H1 (cell line): ENCODE measurements around the gene BCKDHB. TPM values are rescaled to one million over a fixed set of nuclear protein-coding genes. Genes with fewer than 3 reads are reported as not detected.

ENCODE experiments used
- CTCF ChIA-PET: fragments of 300-600 bp; sonication (Branson Sonifier 250); formaldehyde crosslinking; loops from one replicate; lab custom pipeline; 2021; ENCODE audit not compliant: partially characterized antibody; lab: Charles Lee
- POLR2A ChIA-PET: fragments of 300-600 bp; sonication (Branson Sonifier 250); formaldehyde crosslinking; loops from one replicate; lab custom pipeline; 2021; ENCODE audit warnings: inconsistent platforms; ENCODE audit not compliant: partially characterized antibody; lab: Charles Lee
- DNase-seq, 2 experiments: peaks; one replicate each; pipeline versions ENCODE4 v3.0.0 to v3.0.0-alpha.2; 2010 to 2022; ENCODE audit warnings: low spot score in 2 of 2, low read depth in 1 of 2, mixed read lengths in 1 of 2
- FAIRE-seq: peaks from 2 replicates; lab custom pipeline; 2011; peaks lifted over from hg19 to GRCh38; lab: Jason Lieb, UNC
- H2AFZ ChIP-seq: 2 replicates; pipeline ENCODE4 v1.8.1; 2012; ENCODE audit warnings: low read length, inconsistent platforms
- H2AK5ac ChIP-seq: 2 replicates; pipeline ENCODE4 v1.6.1; 2013; ENCODE audit warnings: low read depth, low read length
- H2BK120ac ChIP-seq: replicated peaks from 2 replicates; pipeline ENCODE3; 2013; ENCODE audit warnings: low read depth, low read length, inconsistent platforms
- H2BK12ac ChIP-seq: 2 replicates; pipeline ENCODE4 v1.6.1; 2013; ENCODE audit warnings: low read depth, low read length
- H2BK15ac ChIP-seq: 2 replicates; pipeline ENCODE4 v1.6.1; 2013; ENCODE audit warnings: low read length
- H2BK20ac ChIP-seq: 2 replicates; pipeline ENCODE4 v1.6.1; 2013; ENCODE audit warnings: low read length
- H2BK5ac ChIP-seq: 2 replicates; pipeline ENCODE4 v1.6.1; 2013; ENCODE audit warnings: low read depth, low read length
- H3K14ac ChIP-seq: 2 replicates; pipeline ENCODE4 v1.6.1; 2013; ENCODE audit warnings: inconsistent platforms; ENCODE audit not compliant: insufficient read length
- H3K18ac ChIP-seq: 2 replicates; pipeline ENCODE4 v1.6.1; 2013; ENCODE audit warnings: low read length; ENCODE audit errors: extremely low read depth
- H3K23ac ChIP-seq: 2 replicates; pipeline ENCODE4 v1.6.1; 2013; ENCODE audit warnings: inconsistent platforms; ENCODE audit not compliant: insufficient read length
- H3K23me2 ChIP-seq: 2 replicates; pipeline ENCODE4 v1.6.1; 2013; ENCODE audit warnings: low read depth, low read length
- H3K27ac ChIP-seq: 2 replicates; pipeline ENCODE4 v1.6.1; 2011; ENCODE audit warnings: low read depth, low read length, inconsistent platforms
- H3K27me3 ChIP-seq, 4 experiments: replicated peaks in 1 of 4; 1 replicate in 1 of 4; 2 replicates in 3 of 4; pipeline versions ENCODE4 v1.6.1 to v1.8.1; 2011 to 2013; ENCODE audit warnings: low read length in 3 of 4, mild to moderate bottlenecking in 3 of 4, inconsistent platforms in 2 of 4, mixed read lengths in 2 of 4, moderate library complexity in 1 of 4; ENCODE audit not compliant: control insufficient read depth in 3 of 4, insufficient read depth in 3 of 4; ENCODE audit errors: extremely low read depth in 1 of 4
- H3K36me3 ChIP-seq, 4 experiments: 2 replicates each; pipeline versions ENCODE4 v1.6.1 to v1.8.1; 2011 to 2013; ENCODE audit warnings: mild to moderate bottlenecking in 4 of 4, low read length in 3 of 4, moderate library complexity in 2 of 4, control low read depth in 1 of 4, inconsistent platforms in 1 of 4; ENCODE audit not compliant: insufficient read depth in 4 of 4, control insufficient read depth in 2 of 4
- H3K4ac ChIP-seq: replicated peaks from 2 replicates; pipeline ENCODE3; 2013; ENCODE audit warnings: low read length, low read depth, mixed read lengths, inconsistent platforms; ENCODE audit not compliant: insufficient read length
- H3K4me1 ChIP-seq, 4 experiments: replicated peaks in 1 of 4; 1 replicate in 1 of 4; 2 replicates in 3 of 4; pipeline versions ENCODE4 v1.6.1 to v1.8.1; 2011 to 2013; ENCODE audit warnings: low read length in 3 of 4, inconsistent platforms in 2 of 4, mixed read lengths in 1 of 4; ENCODE audit not compliant: insufficient read depth in 4 of 4, control insufficient read depth in 3 of 4
- H3K4me2 ChIP-seq, 2 experiments: 2 replicates each; pipeline versions ENCODE4 v1.6.1 to v1.8.1; 2011 to 2013; ENCODE audit warnings: low read depth in 2 of 2, low read length in 2 of 2, control low read depth in 1 of 2, inconsistent platforms in 1 of 2, mild to moderate bottlenecking in 1 of 2; ENCODE audit not compliant: insufficient read depth in 1 of 2
- H3K4me3 ChIP-seq, 4 experiments: fragments of 200-600, 300-600 bp in 1 of 4; sonication (generic), shearing (Covaris generic), sonication (Bioruptor Twin) in 1 of 4; 2 replicates each; pipeline versions ENCODE4 v1.5.1 to v1.8.1; 2011 to 2016; ENCODE audit warnings: low read length in 4 of 4, low read depth in 3 of 4, control low read depth in 2 of 4, inconsistent platforms in 2 of 4, mild to moderate bottlenecking in 2 of 4, mixed read lengths in 1 of 4, moderate library complexity in 1 of 4; ENCODE audit not compliant: insufficient read depth in 2 of 4; ENCODE audit errors: extremely low read depth in 1 of 4
- H3K56ac ChIP-seq: replicated peaks from 2 replicates; pipeline ENCODE3; 2013; ENCODE audit warnings: low read depth, mild to moderate bottlenecking, mixed read lengths, low read length, inconsistent platforms; ENCODE audit not compliant: insufficient read length
- H3K79me1 ChIP-seq: 2 replicates; pipeline ENCODE4 v1.6.1; 2013; ENCODE audit warnings: low read depth, low read length, control low read depth
- H3K79me2 ChIP-seq, 2 experiments: 2 replicates each; pipeline versions ENCODE4 v1.6.1 to v1.8.1; 2012 to 2013; ENCODE audit warnings: low read length in 2 of 2, mild to moderate bottlenecking in 2 of 2, inconsistent platforms in 1 of 2; ENCODE audit not compliant: insufficient read depth in 2 of 2, control insufficient read depth in 1 of 2
- H3K9ac ChIP-seq, 4 experiments: replicated peaks in 1 of 4; 1 replicate in 1 of 4; 2 replicates in 3 of 4; pipeline versions ENCODE4 v1.6.1 to v1.8.1; 2011 to 2013; ENCODE audit warnings: low read depth in 3 of 4, low read length in 3 of 4, control low read depth in 2 of 4, mild to moderate bottlenecking in 2 of 4, moderate library complexity in 2 of 4, inconsistent platforms in 1 of 4; ENCODE audit errors: extremely low read depth in 1 of 4
- H3K9me3 ChIP-seq, 2 experiments: 2 replicates each; pipeline versions ENCODE4 v1.6.1 to v1.8.1; 2012 to 2013; ENCODE audit warnings: mild to moderate bottlenecking in 2 of 2, moderate library complexity in 2 of 2, control low read depth in 1 of 2, inconsistent platforms in 1 of 2, low read depth in 1 of 2, low read length in 1 of 2, mixed read lengths in 1 of 2; ENCODE audit not compliant: insufficient read depth in 2 of 2
- H4K20me1 ChIP-seq, 2 experiments: replicated peaks in 1 of 2; 2 replicates each; pipeline versions ENCODE3 to v1.8.1; 2011 to 2013; ENCODE audit warnings: inconsistent platforms in 2 of 2, low read length in 2 of 2, mild to moderate bottlenecking in 1 of 2; ENCODE audit not compliant: insufficient read depth in 2 of 2, control insufficient read depth in 1 of 2
- H4K5ac ChIP-seq: 2 replicates; pipeline ENCODE4 v1.6.1; 2013; ENCODE audit warnings: low read length, low read depth, mixed read lengths, inconsistent platforms; ENCODE audit not compliant: insufficient read length
- H4K8ac ChIP-seq: 2 replicates; pipeline ENCODE4 v1.8.0; 2013; ENCODE audit warnings: mild to moderate bottlenecking, moderate library complexity, low read length, inconsistent platforms; ENCODE audit not compliant: insufficient read depth; ENCODE audit errors: extremely low read depth
- H4K91ac ChIP-seq: replicated peaks from 2 replicates; pipeline ENCODE3; 2013; ENCODE audit warnings: low read length, mixed read lengths, inconsistent platforms; ENCODE audit not compliant: insufficient read length
- TBP ChIP-seq: IDR thresholded peaks from 2 replicates; pipeline ENCODE4 v1.6.1; 2011; ENCODE audit warnings: low read depth, low read length, improper control_type of control experiment
- WGBS, 2 experiments: shearing (Covaris generic) in 1 of 2; methylation state at CpG; one replicate each; pipeline versions ENCODE4 v1.1.6 to v1.1.7; 2013 to 2015; ENCODE audit warnings: low lambda C conversion rate in 2 of 2, mixed read lengths in 2 of 2, inconsistent platforms in 1 of 2, low coverage in 1 of 2, missing lambda C conversion rate in 1 of 2; ENCODE audit not compliant: insufficient replicate concordance in 2 of 2, insufficient coverage in 1 of 2, insufficient read length in 1 of 2; ENCODE audit errors: extremely low coverage in 1 of 2, missing lambda C conversion rate in 1 of 2; 5-methylcytosine and 5-hydroxymethylcytosine counted together
- polyA plus RNA-seq, 7 experiments: library from polyadenylated mRNA; depleted of rRNA in 3 of 7; stranded (reverse) in 5 of 7; unstranded in 2 of 7; fragments of >200 nt in 5 of 7; fragments of 200-250 nt in 2 of 7; gene quantifications; 1 replicate in 5 of 7; 2 replicates in 1 of 7; 4 replicates in 1 of 7; pipeline versions ENCODE4 v1.2.1 to v1.2.3, GENCODE V29; 2011 to 2013; ENCODE audit warnings: missing spikeins in 2 of 7, mixed read lengths in 2 of 7
- total RNA-seq: library from RNA; stranded (reverse); fragmentation: NEBNext Ultra II Directional; extraction: Animal tissue kit (Norgen Biotek cat#: 25700); gene quantifications from 2 replicates; pipeline ENCODE4 v1.2.1, GENCODE V29; 2021

Gene BCKDHB
- total and polyA plus RNA-seq, 2 of the 8 experiments (the other 6 are each of a cell fraction or from before 2014, with no cell fraction given): 22.1 to 30.8 TPM

DNA sequence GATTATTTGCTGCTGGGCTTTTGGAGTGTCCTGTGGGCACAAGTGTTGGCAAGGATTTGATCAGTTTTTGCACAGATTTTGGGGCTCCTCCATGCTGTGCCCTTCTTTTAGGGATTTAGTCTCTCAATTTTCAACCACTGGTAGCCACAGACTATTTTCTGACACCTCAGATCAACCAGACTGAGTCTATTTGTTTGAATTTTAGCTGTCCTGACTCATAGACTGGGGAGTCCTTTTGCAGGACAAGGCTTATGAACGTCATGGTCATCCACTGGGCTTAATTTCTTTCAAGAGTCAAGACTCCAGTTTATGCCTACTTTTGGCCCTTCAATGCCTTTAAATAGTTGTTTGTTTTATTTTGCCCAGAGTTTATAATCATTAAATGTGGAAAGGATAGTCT is 59.3 kb downstream of the BCKDHB start:
- H3K23ac ChIP-seq: no peak overlapping the region
- no peak overlapping the region for H2BK20ac ChIP-seq
- H3K27ac ChIP-seq: no peak overlapping the region
- H4K8ac ChIP-seq: no peak overlapping the region
- no peak overlapping the region for H2AFZ ChIP-seq
- H3K4me2 ChIP-seq: no peak overlapping the region
- no peaks in the 10 kb centered on the region; the same call in 1 of the 2 replicates for H3K79me1 ChIP-seq
- no peak overlapping the region for H3K4ac ChIP-seq
- POLR2A ChIA-PET: no interaction called here
- H3K27me3 ChIP-seq: no peaks in the 10 kb centered on the region
- no peaks in the 10 kb centered on the region for H4K20me1 ChIP-seq
- no peaks in the 10 kb centered on the region for H3K79me2 ChIP-seq
- no peak overlapping the region for H2BK15ac ChIP-seq
- H3K9me3 ChIP-seq: no peaks in the 10 kb centered on the region
- no peak for FAIRE-seq
- H3K36me3 ChIP-seq: peaks cover 0 to 10% (median 2%) of the 10 kb centered on the region in 4 experiments; a peak in 2 of 8 replicates
- H2BK12ac ChIP-seq: no peak overlapping the region
- H2AK5ac ChIP-seq: no peak overlapping the region
- no peak overlapping the region for H2BK5ac ChIP-seq
- no peak overlapping the region for H4K5ac ChIP-seq
- H3K56ac ChIP-seq: no peak overlapping the region
- H3K14ac ChIP-seq: no peak overlapping the region
- CTCF ChIA-PET: interaction anchor here (1.3 kb wide), 2 partner anchors 48 to 217 kb away, joined by 3 to 4 read pairs; no protein-coding TSS in a partner anchor
- no peaks in the 10 kb centered on the region; the same call in 1 of the 2 replicates for H3K23me2 ChIP-seq
- no peak overlapping the region for H2BK120ac ChIP-seq
- no peak for TF ChIP-seq TBP
- no peak for DNase-seq
- H3K18ac ChIP-seq: no peak overlapping the region
- H3K9ac ChIP-seq: no peak overlapping the region
- no peak overlapping the region for H3K4me3 ChIP-seq
- H4K91ac ChIP-seq: no peak overlapping the region
- WGBS, 2 experiments: 88% methylated on average over 1 of the region's 1 CpG; no CpG with 5 or more reads in 1 of the 2 experiments
- no peaks in the 10 kb centered on the region; a peak in 1 of 7 replicates for H3K4me1 ChIP-seq
